Neural cell (in vitro differentiated cells): ENCODE results near the gene ITGB3. TPM values are rescaled to one million over a fixed set of nuclear protein-coding genes. Genes with fewer than 3 reads are reported as not detected.

Experiments
- H2AFZ ChIP-seq: fragments of 200-600, 300-800 bp; sonication (generic), shearing (Covaris generic); 2 replicates; pipeline ENCODE4 v1.6.0; 2014; ENCODE audit warnings: low read depth, mild to moderate bottlenecking, antibody characterized with exemption, low read length, moderate library complexity
- H3F3A ChIP-seq: fragments of 200-600 bp; shearing (Covaris generic); 2 replicates; pipeline ENCODE4 v1.6.1; 2016; ENCODE audit warnings: mild to moderate bottlenecking, moderate library complexity, mixed read lengths, antibody characterized with exemption, low read length; ENCODE audit not compliant: insufficient read depth, poor library complexity, severe bottlenecking
- H3K27ac ChIP-seq: fragments of 200-600, 300-800 bp; sonication (generic), shearing (Covaris generic); 2 replicates; pipeline ENCODE4 v1.5.1; 2014; ENCODE audit warnings: mild to moderate bottlenecking, low read length, moderate library complexity
- H3K27me3 ChIP-seq: fragments of 300-800, 200-600 bp; sonication (generic), shearing (Covaris generic); 2 replicates; pipeline ENCODE4 v1.6.0; 2014; ENCODE audit warnings: mild to moderate bottlenecking, low read depth, low read length, moderate library complexity; ENCODE audit not compliant: insufficient read depth
- H3K36me3 ChIP-seq: fragments of 300-800, 200-600 bp; sonication (generic), shearing (Covaris generic); 2 replicates; pipeline ENCODE4 v1.5.1; 2014; ENCODE audit warnings: mild to moderate bottlenecking, antibody characterized with exemption, low read length, moderate library complexity; ENCODE audit not compliant: insufficient read depth
- H3K4me2 ChIP-seq: fragments of 300-800, 200-600 bp; sonication (generic), shearing (Covaris generic); 2 replicates; pipeline ENCODE4 v1.6.0; 2014; ENCODE audit warnings: mild to moderate bottlenecking, low read length
- H3K4me3 ChIP-seq: fragments of 300-800, 200-600 bp; sonication (generic), shearing (Covaris generic); 2 replicates; pipeline ENCODE4 v1.5.1; 2014; ENCODE audit warnings: mild to moderate bottlenecking, low read length, moderate library complexity
- H3K79me2 ChIP-seq: fragments of 200-600 bp; shearing (Covaris generic); replicated peaks from 2 replicates; pipeline ENCODE4 v1.6.0; 2014; ENCODE audit warnings: mild to moderate bottlenecking, low read length, moderate library complexity; ENCODE audit not compliant: insufficient read depth
- H3K9ac ChIP-seq: fragments of 300-800, 200-600 bp; sonication (generic), shearing (Covaris generic); 2 replicates; pipeline ENCODE4 v1.6.1; 2016; ENCODE audit warnings: mild to moderate bottlenecking, low read length, mixed read lengths
- H3K9me2 ChIP-seq: fragments of 200-600 bp; shearing (Covaris generic); 2 replicates; pipeline ENCODE4 v1.6.1; 2016; ENCODE audit warnings: mild to moderate bottlenecking, low read length, mixed read lengths; ENCODE audit not compliant: insufficient read depth
- H3K9me3 ChIP-seq: fragments of 200-600, 300-800 bp; sonication (generic), shearing (Covaris generic); 2 replicates; pipeline ENCODE4 v1.6.1; 2016; ENCODE audit warnings: mild to moderate bottlenecking, mixed run types, low read length, moderate library complexity, mixed read lengths
- H4K20me1 ChIP-seq: fragments of 200-600 bp; shearing (Covaris generic); 2 replicates; pipeline ENCODE4 v1.6.1; 2016; ENCODE audit warnings: mild to moderate bottlenecking, mixed run types; ENCODE audit not compliant: insufficient read depth
- EP300 ChIP-seq: fragments of 450-650 bp; conservative IDR thresholded peaks from 2 replicates; pipeline ENCODE4 v1.6.1; 2014; ENCODE audit warnings: antibody characterized with exemption, mild to moderate bottlenecking, moderate library complexity; ENCODE audit not compliant: poor library complexity, severe bottlenecking
- EZH2 ChIP-seq: fragments of 200-600, 300-800 bp; shearing (Covaris generic), sonication (generic); IDR thresholded peaks from 2 replicates; pipeline ENCODE4 v1.6.1; 2014; ENCODE audit warnings: antibody characterized with exemption, low read length, borderline replicate concordance, mild to moderate bottlenecking; ENCODE audit not compliant: insufficient read depth, poor library complexity, severe bottlenecking
- MXI1 ChIP-seq: fragments of 450-650 bp; conservative IDR thresholded peaks from 2 replicates; pipeline ENCODE4 v1.6.1; 2014; ENCODE audit warnings: antibody characterized with exemption, mild to moderate bottlenecking; ENCODE audit not compliant: poor library complexity, severe bottlenecking
- POLR2AphosphoS5 ChIP-seq: IDR thresholded peaks from 2 replicates; pipeline ENCODE4 v1.6.1; 2012
- RAD21 ChIP-seq: fragments of 450-650 bp; conservative IDR thresholded peaks from 2 replicates; pipeline ENCODE4 v1.6.1; 2014; ENCODE audit warnings: antibody characterized with exemption, mild to moderate bottlenecking, moderate library complexity
- SMC3 ChIP-seq: fragments of 450-650 bp; conservative IDR thresholded peaks from 2 replicates; pipeline ENCODE4 v1.6.1; 2014; ENCODE audit warnings: antibody characterized with exemption, mild to moderate bottlenecking, moderate library complexity; ENCODE audit not compliant: poor library complexity
- TAF1 ChIP-seq: IDR thresholded peaks from 2 replicates; pipeline ENCODE4 v1.6.1; 2012; ENCODE audit warnings: low read depth
- polyA plus RNA-seq: library from polyadenylated mRNA; depleted of rRNA; stranded (reverse); fragments of >200 nt; gene quantifications from 2 replicates; pipeline ENCODE4 v1.2.3, GENCODE V29; 2014
- TF ChIP-seq, protein P1 (sequence below): IDR thresholded peaks from 2 replicates; pipeline ENCODE4 v1.6.1; 2012; ENCODE audit warnings: borderline replicate concordance
- TF ChIP-seq, protein P2 (sequence below): fragments of 450-650 bp; IDR thresholded peaks from 2 replicates; pipeline ENCODE4 v1.5.1; 2014; ENCODE audit warnings: antibody characterized with exemption, mild to moderate bottlenecking, moderate library complexity; ENCODE audit not compliant: poor library complexity, severe bottlenecking

Gene ITGB3
- polyA plus RNA-seq, 1 donor from 2014 or later, result not detected

DNA sequence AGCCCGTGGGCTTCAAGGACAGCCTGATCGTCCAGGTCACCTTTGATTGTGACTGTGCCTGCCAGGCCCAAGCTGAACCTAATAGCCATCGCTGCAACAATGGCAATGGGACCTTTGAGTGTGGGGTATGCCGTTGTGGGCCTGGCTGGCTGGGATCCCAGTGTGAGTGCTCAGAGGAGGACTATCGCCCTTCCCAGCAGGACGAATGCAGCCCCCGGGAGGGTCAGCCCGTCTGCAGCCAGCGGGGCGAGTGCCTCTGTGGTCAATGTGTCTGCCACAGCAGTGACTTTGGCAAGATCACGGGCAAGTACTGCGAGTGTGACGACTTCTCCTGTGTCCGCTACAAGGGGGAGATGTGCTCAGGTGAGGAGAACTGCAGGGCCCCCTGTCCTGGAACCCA lies 38.6 kb downstream of the ITGB3 start:
- H3K4me2 ChIP-seq, result no peak overlapping the region
- H3K9me2 ChIP-seq, result no peaks in the 10 kb centered on the region
- H3K79me2 ChIP-seq, result no peaks in the 10 kb centered on the region
- no peak overlapping the region for H2AFZ ChIP-seq
- no peak overlapping the region for H3K9ac ChIP-seq
- no peak overlapping the region for H3K27ac ChIP-seq
- no peaks in the 10 kb centered on the region for H3K36me3 ChIP-seq
- no peaks in the 10 kb centered on the region for H4K20me1 ChIP-seq
- no peak overlapping the region for H3K4me3 ChIP-seq
- H3K9me3 ChIP-seq, result no peaks in the 10 kb centered on the region
- H3K27me3 ChIP-seq, result no peaks in the 10 kb centered on the region
- TF ChIP-seq SMC3 (no peak), POLR2AphosphoS5 (no peak)
- H3F3A ChIP-seq, result no peaks in the 10 kb centered on the region

DNA sequence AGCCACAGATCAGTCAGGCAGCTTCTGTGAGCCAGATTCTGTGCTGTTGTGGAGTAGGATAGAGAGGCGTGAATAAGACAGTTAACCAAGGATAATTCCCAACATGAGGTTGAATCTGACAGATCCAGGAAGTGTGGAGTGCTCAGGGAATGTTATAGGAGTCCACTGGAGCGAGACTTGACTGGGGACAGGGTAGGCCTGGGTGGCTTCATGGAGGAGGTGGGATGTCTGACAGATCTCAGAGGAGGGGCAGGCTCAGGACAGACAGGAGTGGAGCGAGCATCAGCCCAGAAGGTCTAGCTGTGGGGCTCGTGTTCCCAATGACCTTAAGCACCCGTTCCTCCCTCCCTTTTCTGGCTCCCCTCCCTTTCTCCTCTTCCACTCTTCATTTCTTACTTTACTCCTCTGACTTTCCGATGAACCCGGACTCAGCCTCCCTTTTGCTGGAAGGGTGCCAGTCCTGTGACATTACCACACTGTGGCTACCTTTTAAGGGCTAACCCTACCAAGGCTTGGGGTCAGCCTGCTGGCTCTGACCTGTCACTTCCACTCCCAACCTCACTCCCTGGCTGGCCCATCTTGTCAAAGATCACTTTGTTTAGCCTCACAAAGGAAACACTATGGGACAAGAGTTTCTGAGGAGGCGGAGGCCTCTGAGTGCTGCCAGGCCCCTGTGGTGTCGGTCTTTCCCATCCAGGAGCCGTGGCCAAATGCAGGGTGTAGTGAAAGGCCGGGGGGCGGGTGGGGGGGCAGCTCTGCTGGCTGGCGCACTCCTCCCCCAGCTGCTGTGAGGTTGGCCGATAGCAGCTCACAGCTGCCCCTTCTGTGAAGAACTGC lies 41.6 kb downstream of the ITGB3 start:
- Histone ChIP-seq H3K4me3 (no peak overlapping the region), H3K27ac (no peak overlapping the region), H4K20me1 (no peaks in the 10 kb centered on the region), H3K9me3 (no peaks in the 10 kb centered on the region), H2AFZ (no peak overlapping the region), H3K36me3 (no peaks in the 10 kb centered on the region), H3K4me2 (no peak overlapping the region), H3K27me3 (no peaks in the 10 kb centered on the region), H3K9ac (no peak overlapping the region), H3F3A (no peaks in the 10 kb centered on the region), H3K79me2 (no peaks in the 10 kb centered on the region), H3K9me2 (no peaks in the 10 kb centered on the region)
- TF ChIP-seq EP300, result no peak
- TF ChIP-seq, protein P1, sequence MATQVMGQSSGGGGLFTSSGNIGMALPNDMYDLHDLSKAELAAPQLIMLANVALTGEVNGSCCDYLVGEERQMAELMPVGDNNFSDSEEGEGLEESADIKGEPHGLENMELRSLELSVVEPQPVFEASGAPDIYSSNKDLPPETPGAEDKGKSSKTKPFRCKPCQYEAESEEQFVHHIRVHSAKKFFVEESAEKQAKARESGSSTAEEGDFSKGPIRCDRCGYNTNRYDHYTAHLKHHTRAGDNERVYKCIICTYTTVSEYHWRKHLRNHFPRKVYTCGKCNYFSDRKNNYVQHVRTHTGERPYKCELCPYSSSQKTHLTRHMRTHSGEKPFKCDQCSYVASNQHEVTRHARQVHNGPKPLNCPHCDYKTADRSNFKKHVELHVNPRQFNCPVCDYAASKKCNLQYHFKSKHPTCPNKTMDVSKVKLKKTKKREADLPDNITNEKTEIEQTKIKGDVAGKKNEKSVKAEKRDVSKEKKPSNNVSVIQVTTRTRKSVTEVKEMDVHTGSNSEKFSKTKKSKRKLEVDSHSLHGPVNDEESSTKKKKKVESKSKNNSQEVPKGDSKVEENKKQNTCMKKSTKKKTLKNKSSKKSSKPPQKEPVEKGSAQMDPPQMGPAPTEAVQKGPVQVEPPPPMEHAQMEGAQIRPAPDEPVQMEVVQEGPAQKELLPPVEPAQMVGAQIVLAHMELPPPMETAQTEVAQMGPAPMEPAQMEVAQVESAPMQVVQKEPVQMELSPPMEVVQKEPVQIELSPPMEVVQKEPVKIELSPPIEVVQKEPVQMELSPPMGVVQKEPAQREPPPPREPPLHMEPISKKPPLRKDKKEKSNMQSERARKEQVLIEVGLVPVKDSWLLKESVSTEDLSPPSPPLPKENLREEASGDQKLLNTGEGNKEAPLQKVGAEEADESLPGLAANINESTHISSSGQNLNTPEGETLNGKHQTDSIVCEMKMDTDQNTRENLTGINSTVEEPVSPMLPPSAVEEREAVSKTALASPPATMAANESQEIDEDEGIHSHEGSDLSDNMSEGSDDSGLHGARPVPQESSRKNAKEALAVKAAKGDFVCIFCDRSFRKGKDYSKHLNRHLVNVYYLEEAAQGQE, result no peak
- no peak for TF ChIP-seq MXI1
- TF ChIP-seq, protein P2, sequence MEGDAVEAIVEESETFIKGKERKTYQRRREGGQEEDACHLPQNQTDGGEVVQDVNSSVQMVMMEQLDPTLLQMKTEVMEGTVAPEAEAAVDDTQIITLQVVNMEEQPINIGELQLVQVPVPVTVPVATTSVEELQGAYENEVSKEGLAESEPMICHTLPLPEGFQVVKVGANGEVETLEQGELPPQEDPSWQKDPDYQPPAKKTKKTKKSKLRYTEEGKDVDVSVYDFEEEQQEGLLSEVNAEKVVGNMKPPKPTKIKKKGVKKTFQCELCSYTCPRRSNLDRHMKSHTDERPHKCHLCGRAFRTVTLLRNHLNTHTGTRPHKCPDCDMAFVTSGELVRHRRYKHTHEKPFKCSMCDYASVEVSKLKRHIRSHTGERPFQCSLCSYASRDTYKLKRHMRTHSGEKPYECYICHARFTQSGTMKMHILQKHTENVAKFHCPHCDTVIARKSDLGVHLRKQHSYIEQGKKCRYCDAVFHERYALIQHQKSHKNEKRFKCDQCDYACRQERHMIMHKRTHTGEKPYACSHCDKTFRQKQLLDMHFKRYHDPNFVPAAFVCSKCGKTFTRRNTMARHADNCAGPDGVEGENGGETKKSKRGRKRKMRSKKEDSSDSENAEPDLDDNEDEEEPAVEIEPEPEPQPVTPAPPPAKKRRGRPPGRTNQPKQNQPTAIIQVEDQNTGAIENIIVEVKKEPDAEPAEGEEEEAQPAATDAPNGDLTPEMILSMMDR, result no peak
- TF ChIP-seq SMC3, result no peak
- TF ChIP-seq POLR2AphosphoS5, result no peak
- TF ChIP-seq EZH2, result no peak
- no peak for TF ChIP-seq RAD21
- no peak for TF ChIP-seq TAF1
